ENCODE data around the gene FYN.

Gene FYN

GRCh38 chr6:111782887-111783466 is 90.3 kb downstream of the FYN start:
- no peak for DNase-seq

DNA sequence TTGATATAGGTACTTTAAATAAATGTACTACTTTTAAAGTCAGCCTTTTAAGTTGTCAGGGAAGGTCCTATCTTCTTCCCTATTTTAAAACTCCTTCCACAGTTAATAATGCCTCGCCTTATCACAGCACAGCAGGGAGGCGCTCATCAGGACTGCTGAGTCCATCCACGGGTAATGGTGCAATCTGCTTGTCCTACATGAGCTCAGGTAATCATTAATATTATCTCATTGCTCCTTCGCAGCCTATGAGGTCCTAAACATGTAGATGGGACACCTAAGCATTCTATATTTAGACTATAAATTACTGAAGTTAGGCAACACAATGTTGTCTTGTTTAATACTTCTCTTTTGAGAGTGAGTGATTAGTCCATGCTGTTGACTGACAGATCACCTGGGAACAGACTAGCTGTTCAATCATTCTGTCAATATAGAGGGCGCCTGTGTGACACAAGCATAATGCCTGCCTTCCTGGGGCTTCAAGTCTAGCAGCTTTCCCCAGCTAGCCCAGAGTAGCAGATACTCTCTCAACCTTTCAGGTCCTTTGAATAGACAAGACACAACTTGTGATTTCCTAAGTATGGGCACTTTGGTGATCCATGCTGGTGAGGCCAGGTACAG is 91.0 kb downstream of the FYN start:
- no peak for DNase-seq

DNA sequence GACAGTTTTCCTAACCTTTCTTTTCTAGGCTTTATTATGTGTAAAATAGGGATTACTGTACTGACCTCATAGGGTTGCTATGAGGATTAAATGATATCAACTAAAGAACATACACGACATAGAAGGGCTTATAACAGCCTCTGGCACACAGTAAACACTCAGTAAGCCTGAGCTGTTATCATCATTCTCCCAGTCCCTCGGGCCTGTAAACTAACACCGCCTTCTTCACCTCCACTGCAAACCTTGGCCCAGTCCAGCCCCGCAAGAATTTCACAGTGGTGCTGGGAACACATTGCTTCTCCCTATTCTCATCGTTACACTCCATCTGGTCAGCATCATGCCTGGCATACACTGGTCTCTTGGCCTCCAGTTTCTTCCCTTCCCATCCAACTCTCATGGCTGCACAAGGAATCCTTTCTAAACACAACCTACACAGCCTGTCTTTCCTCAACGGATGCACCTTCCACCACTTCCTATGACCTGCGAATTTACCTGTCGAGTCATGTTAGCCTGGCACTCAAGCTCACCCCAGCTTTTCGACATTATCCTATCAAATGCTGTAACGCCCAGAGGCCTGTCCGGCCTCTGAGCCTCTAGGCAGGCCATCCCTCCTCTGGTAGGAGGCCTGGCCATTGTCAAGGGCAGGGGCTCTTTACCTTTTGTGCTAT is 92.1 kb downstream of the FYN start:
- DNase-seq = no peak

- no peak for DNase-seq
These were observed 92.9 kb downstream of the FYN start for GRCh38 chr6:111780393-111780792.

- DNase-seq = no peak
These were observed 93.6 kb downstream of the FYN start for GRCh38 chr6:111779660-111780059.

- DNase-seq = no peak
These were observed 94.2 kb downstream of the FYN start for GRCh38 chr6:111779031-111779430.

DNA sequence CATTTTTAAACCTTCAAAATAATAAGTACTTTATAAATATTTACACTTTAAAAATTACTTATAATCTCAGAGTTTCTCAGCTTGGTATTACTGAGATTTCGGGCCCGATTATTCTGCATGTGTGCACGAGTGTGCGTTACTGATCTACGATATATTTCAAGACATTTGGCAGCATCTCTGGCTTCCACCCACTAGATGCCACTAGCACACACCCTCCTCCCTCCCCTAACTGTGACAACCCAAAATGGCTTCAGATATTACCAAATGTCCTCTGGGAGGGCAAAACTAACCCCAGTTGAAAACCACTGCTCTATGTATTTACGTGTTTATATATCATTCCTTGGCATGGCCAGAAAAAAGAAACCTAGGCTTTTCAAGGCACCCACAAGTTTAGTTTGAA is 95.9 kb downstream of the FYN start:
- DNase-seq = peak in 1 of 2 experiments; percentile 4

DNA sequence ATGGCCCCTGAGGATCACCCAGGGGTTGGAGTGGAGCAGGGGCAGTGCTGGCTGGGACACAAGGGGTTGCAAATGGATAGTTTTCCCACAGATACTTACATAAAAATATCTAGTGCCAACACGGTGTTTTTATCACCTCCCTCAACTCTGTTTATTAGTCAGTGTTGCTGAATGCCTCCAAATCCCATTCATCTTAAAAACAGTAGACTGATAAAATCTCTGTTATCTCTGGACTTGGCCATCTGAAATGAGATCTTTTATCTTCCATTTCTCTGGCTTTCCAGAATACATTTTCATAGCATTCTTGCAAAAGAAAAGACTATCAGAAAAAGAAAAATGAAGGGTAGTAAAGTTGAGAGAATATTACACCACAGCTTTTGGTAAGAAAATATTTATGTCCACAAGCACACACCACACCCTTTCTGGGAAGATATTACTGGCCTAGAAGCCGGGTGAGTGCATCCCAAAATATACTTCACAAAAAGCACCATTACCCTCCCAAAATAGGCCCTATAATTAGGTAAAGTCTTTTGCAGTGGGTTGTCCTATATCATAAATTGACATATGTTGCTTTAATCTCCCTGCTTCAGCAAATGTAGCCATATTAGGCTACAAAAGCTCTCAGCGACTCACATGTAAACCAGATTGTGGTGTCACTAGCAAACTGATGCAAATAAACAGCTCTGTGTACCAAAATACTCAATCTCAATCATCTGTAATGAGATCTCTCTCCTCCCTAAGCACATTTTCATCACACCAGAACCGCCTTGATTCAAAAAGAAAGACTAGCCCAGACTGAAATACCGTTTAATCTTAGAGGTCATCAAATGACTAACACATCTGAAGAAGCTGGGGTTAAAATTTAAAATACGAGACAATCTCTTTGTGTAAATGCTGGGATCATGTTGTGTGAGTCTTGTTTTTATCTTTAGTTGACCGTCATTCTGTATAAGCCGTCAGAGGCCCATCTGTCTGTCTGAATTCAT is 96.7 kb downstream of the FYN start:
- DNase-seq = no peak

- no peak for DNase-seq
These were observed 97.9 kb downstream of the FYN start for GRCh38 chr6:111775145-111775922.

GRCh38 chr6:111774346-111774703 is 98.9 kb downstream of the FYN start:
- DNase-seq = no peak

DNA sequence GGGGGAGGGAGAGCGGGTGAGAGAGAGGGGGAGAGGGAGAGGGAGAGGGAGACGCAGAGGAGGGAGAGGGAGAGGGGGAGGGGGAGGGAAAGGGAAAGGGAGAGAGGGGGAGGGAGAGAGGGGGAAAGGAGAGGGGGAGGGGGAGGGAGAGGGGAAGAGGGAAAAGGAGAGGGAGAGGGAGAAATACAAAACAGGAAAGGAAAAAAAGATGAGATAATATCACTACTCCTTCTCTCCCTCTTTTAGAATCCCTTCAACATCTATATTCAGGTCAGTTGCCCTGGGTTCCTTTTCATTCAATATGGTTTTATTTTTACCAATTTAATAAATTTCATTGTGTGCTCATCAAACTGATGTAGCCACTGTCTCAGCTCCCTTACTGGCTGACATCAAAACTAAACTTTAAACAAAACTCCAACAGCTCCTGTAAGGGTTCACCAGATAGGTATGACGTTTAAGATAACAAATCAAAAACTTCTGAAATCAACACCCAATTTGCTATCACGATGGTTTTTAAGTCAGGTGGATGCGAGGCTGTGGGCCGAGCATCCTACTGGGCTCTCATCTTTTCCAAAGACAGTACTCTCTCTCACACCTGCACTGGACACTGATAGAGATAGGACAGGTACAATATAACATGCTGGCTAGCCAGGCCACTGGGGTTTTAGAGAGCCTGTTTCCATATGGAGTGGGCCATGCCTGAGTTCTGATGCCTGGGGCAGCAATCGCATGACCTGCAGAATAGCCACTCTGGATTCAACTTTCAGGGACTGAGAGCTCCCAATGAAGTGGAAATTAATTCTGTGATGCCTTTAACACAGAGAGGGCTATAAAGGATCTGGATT is 99.5 kb downstream of the FYN start:
- no peak for DNase-seq

DNA sequence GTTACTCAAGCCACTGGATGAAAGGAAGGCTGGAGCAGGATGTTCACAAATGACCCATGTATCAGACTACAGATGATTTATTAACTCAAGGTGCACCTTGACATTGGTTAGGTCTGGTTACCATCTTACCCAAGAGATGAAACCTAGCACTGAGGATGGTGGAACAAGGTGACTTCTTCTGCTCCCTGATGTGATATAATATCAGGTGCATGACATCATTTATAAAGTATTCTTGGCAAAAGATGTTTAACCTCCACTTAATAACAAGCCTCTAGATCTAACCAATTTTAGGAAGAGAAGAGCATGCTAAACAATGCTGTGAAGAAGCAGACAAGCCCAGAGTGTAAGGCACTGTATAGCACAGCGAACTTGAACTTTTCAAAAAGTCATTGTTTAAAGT is 100.9 kb downstream of the FYN start:
- no peak for DNase-seq

GRCh38 chr6:111771629-111772028 is 101.6 kb downstream of the FYN start:
- DNase-seq = no peak

DNA sequence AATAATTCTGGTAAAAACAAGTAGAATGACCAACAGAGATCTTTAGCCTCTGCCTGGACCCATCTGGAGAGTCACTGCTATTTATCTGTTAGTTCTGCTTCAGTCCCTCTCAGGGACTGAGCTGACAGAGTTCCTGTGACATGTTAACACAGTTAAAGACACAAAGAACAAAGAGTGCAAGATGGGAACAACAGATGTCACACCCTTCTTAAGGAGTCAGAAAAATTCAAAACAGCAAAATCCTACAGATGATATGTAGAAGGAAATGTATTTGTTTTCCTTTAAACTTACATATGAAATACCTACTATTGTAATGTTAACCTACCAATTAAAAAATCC is 102.2 kb downstream of the FYN start:
- DNase-seq = no peak

DNA sequence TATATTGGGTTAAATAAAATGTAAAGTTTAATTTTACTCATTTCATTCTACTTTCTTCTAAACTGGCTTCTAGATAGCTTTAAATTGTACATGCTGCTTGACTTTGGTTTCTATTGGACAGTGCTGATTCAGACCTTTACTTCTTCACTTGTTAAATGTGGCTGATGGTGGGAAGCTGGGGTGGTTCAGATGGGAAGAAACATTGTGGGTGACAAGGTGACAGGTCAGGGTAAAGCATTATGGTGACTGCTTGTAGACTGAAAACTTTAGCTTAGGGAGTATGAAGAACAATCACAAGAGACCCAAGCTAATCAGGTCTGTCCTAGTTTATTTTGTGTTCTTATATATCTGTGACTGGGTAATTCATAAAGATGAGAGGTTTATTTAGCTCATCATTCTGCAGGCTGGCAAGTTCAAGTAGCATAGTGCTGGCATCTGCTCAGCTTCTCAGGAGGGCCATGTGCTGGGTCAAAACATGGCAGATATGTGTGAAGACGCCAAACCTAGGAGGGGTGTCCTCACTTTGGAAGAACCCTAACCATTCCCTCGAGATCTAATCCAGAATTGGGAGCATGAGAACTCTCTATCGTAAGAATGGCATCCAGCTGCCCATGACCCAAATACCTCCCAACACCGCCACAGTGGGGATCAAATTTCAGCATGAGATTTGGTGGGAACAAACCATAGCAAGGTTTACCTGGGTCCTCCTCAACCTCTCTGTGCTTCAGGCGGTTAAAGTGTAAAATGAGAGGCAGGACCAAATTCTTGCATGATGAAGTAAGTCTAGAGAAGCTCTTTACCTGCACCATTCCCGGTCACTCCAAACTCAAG is 102.8 kb downstream of the FYN start:
- no peak for DNase-seq

- DNase-seq = no peak
These were observed 103.7 kb downstream of the FYN start for GRCh38 chr6:111769365-111770152.

DNA sequence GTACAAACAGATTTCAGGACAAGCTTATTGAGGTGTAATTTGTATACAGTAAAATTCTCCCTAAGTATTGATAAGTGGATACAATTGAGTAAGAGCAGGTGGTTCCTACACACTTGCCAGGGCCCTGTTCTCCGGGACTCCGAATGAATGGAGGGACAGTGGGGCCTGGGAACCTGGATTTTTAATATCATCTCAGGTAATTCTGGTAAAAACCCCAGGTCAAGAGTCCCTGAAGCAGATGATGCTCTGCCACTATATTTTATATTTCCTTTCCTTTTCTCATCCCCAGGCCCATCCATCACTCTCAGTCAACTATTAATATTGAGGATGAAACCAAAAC is 104.9 kb downstream of the FYN start:
- no peak for DNase-seq

DNA sequence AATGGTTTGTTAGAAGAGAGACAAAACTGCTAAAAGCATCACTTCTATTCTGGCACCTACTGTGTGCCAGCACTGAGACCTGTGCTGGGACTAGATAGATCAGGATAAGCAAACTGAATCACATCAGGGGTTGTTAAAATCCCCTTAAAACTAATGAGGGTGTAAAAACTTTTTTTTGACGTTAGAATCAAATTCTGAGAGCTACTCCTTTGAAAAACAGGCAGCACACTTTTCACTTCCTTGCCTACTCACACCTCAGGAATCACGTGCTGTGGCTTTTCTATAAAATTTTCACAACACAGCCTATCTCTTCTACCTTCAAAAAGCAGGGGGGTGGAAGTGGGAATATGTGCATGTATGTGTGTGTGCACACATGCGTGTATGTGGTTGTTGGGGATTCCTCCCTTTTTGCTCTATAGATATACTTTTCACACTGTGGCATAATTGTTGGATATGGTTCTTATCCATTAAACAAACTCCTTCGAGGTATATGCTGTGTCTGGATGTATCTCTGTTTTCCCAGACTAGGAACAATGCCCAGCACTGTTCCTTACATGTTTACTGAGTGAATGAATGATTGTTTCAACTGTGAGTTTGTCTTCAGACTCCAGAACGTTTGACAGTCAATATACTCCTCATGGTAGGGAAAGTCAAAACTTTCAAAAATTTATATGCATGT is 105.4 kb downstream of the FYN start:
- no peak for DNase-seq

DNA sequence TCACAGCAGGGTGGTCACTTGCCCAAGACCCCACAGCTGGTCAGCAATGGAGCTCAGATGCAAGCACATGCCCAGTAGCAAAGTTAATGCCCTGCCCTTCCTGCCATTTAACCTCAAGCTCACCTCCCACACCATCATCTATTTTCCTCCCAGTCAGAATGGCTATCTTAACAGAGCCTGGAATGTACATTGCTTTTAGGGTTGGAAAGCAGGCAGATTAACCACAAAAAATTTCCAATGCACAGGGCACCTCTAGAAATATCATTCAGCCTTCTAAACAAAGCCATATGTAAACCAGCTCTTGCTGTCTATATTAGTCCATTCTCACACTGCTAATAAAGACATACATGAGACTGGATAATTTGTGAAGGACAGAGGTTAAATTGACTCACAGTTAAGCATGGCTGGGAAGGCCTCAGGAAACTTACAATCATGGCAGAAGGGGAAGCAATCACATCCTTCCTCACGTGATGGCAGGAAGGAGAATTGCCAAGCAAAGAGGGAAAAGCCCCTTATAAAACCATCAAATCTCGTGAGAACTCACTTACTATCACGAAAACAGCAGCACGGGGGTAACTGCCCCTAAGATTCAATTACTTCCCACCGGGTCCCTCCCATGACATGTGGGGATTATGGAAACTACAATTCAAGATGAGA is 106.9 kb downstream of the FYN start:
- no peak for DNase-seq

Data from Kasumi-1 (cell line).